ENCODE results near the gene ANAPC1. TPM values are rescaled to one million over a fixed set of nuclear protein-coding genes. Genes with fewer than 3 reads are reported as not detected.

Gene ANAPC1
- total and polyA plus RNA-seq, 9 of the 15 experiments (the other 6 are each of a cell fraction or from before 2014, with no cell fraction given): 14.0 to 126 (median 78.2) TPM

GRCh38 chr2:111908578-111908977 is 24.6 kb upstream of the ANAPC1 start:
- ChIA-PET POLR2A (interaction anchor here (0.9 to 1.2 kb wide), 2 partner anchors 9 to 11 kb away, joined by 4 to 6 read pairs; no protein-coding TSS in a partner anchor), CTCF (ENCODE audit: low intra/inter-chr PET ratio) (no interaction called here)
- intact Hi-C loops (cut with micrococcal nuclease) (no loop called here), in situ Hi-C loops (cut with MboI) (loop anchor here (5.0 to 10.0 kb wide), 2 partner anchors 124 to 676 kb away; partner anchors contain the start of gene CHCHD5)
- Histone ChIP-seq H4K20me1 (replicated peaks; ENCODE audit: control insufficient read depth, insufficient read depth, low read length) (no peaks in the 10 kb centered on the region), H3K9ac (ENCODE audit: insufficient read depth in 1 of 2, low read depth in 2 of 2, low read length in 2 of 2) (no peak overlapping the region), H3K9me3 (replicated peaks; ENCODE audit: control insufficient read depth, insufficient read depth, low read depth, low read length) (no peaks in the 10 kb centered on the region), H3K4me2 (ENCODE audit: insufficient read depth, low read length) (no peak overlapping the region), H3K9me1 (ENCODE audit: control insufficient read depth, insufficient read depth, low read length) (no peaks in the 10 kb centered on the region), H3K27me3 (ENCODE audit: control insufficient read depth in 2 of 2, insufficient read depth in 2 of 2, low read length in 2 of 2) (no peaks in the 10 kb centered on the region), H3K79me2 (ENCODE audit: control insufficient read depth, insufficient read depth, low read length) (no peaks in the 10 kb centered on the region), H3K27ac (ENCODE audit: extremely low read depth, low read depth, low read length) (no peak overlapping the region), H3K4me3 (no peak overlapping the region), H2AFZ (ENCODE audit: low read depth, low read length) (no peak overlapping the region), H3K4me1 (replicated peaks in 1 of 2; ENCODE audit: control insufficient read depth in 2 of 2, insufficient read depth in 2 of 2, low read length in 2 of 2) (peaks cover 6 to 19% of the 10 kb centered on the region in 2 experiments; a peak in 3 of 5 replicates), H3K36me3 (ENCODE audit: control insufficient read depth, insufficient read depth, low read length) (no peaks in the 10 kb centered on the region)
- 11% methylated on average over 1 of the region's 1 CpG for WGBS (ENCODE audit: insufficient coverage, low coverage, missing lambda C conversion rate)
- no TSS peak for BruUV-seq (replicated peaks)
- ATAC-seq: no peak
- no peak for DNase-seq (ENCODE audit: extremely low read depth in 1 of 4, low spot score in 3 of 4)
- FAIRE-seq: no peak
- TF ChIP-seq MYC (IDR thresholded peaks at IDR 0.05; ENCODE audit: low read depth, low read length) (no peak), MYC (CRISPR knock-in tag; IDR thresholded peaks at IDR 0.05; ENCODE audit: borderline replicate concordance, low read depth) (no peak), MAX (CRISPR knock-in tag; IDR thresholded peaks at IDR 0.05) (no peak), AFF1 (IDR thresholded peaks at IDR 0.05; ENCODE audit: low read depth in 1 of 2, partially characterized antibody in 2 of 2) (no peak), YY1 (IDR thresholded peaks at IDR 0.05; ENCODE audit: borderline replicate concordance in 1 of 3, control insufficient read depth in 1 of 3, extremely low read depth in 1 of 3, insufficient read depth in 3 of 3, insufficient read length in 1 of 3, insufficient replicate concordance in 2 of 3, low read depth in 1 of 3, low read length in 2 of 3) (no peak), SREBF2 (CRISPR knock-in tag; IDR thresholded peaks at IDR 0.05) (no peak), ERF (CRISPR knock-in tag; IDR thresholded peaks at IDR 0.05) (no peak), PHF21A (IDR thresholded peaks at IDR 0.05; ENCODE audit: borderline replicate concordance, low read depth) (no peak), ZNF57 (CRISPR knock-in tag; IDR thresholded peaks at IDR 0.05) (no peak), ZBTB8A (IDR thresholded peaks at IDR 0.05; ENCODE audit: partially characterized antibody) (no peak), SIN3A (IDR thresholded peaks at IDR 0.05; ENCODE audit: borderline replicate concordance in 2 of 2, control insufficient read depth in 1 of 2, low read depth in 2 of 2, low read length in 2 of 2) (no peak), HNRNPL (IDR thresholded peaks at IDR 0.05; ENCODE audit: low read depth, low read length) (no peak), OTX1 (CRISPR knock-in tag; IDR thresholded peaks at IDR 0.05) (no peak)
- TF ChIP-seq, protein P1, sequence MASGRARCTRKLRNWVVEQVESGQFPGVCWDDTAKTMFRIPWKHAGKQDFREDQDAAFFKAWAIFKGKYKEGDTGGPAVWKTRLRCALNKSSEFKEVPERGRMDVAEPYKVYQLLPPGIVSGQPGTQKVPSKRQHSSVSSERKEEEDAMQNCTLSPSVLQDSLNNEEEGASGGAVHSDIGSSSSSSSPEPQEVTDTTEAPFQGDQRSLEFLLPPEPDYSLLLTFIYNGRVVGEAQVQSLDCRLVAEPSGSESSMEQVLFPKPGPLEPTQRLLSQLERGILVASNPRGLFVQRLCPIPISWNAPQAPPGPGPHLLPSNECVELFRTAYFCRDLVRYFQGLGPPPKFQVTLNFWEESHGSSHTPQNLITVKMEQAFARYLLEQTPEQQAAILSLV (tag; IDR thresholded peaks at IDR 0.05): no peak
- TF ChIP-seq, protein P2, sequence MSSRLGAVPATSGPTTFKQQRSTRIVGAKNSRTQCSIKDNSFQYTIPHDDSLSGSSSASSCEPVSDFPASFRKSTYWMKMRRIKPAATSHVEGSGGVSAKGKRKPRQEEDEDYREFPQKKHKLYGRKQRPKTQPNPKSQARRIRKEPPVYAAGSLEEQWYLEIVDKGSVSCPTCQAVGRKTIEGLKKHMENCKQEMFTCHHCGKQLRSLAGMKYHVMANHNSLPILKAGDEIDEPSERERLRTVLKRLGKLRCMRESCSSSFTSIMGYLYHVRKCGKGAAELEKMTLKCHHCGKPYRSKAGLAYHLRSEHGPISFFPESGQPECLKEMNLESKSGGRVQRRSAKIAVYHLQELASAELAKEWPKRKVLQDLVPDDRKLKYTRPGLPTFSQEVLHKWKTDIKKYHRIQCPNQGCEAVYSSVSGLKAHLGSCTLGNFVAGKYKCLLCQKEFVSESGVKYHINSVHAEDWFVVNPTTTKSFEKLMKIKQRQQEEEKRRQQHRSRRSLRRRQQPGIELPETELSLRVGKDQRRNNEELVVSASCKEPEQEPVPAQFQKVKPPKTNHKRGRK (tag; IDR thresholded peaks at IDR 0.05): no peak

All from K562 (cell line).